IMR-90 (cell line): Measurements from ENCODE around the gene PCP4L1. TPM values are rescaled to one million over a fixed set of nuclear protein-coding genes. Genes with fewer than 3 reads are reported as not detected.

Experiments used
- ATAC-seq: fragments of 200-7000 bp; cut with Tn5 transposase; 2 replicates; pipeline ENCODE4 v1.9.1; 2020; ENCODE audit warnings: low read depth, mild to moderate bottlenecking, moderate library complexity
- BruUV-seq: library from RNA; stranded (reverse); fragments of 400-500 nt; replicated peaks from 2 replicates; lab custom pipeline; 2021; lab: Mats Ljungman, UMichigan
- CTCF ChIA-PET: fragments of 300-600 bp; formaldehyde crosslinking; extraction: SDS; loops from one replicate; lab custom pipeline; 2021; ENCODE audit warnings: antibody characterized with exemption; lab: Yijun Ruan, JAX
- POLR2A ChIA-PET: fragments of 300-600 bp; sonication (Branson Sonifier 250); formaldehyde crosslinking; loops from one replicate; lab custom pipeline; 2022; ENCODE audit warnings: antibody characterized with exemption; ENCODE audit not compliant: unreplicated experiment; lab: Charles Lee
- DNase-seq: peaks from one replicate; pipeline ENCODE4 v3.0.0; 2013
- H2AFZ ChIP-seq: replicated peaks from 2 replicates; pipeline ENCODE3; 2013; ENCODE audit warnings: low read length, mild to moderate bottlenecking; ENCODE audit not compliant: poor library complexity
- H2AK5ac ChIP-seq: 2 replicates; pipeline ENCODE4 v1.6.1; 2013; ENCODE audit warnings: low read depth, low read length, inconsistent platforms
- H2AK9ac ChIP-seq: replicated peaks from 2 replicates; pipeline ENCODE3; 2013; ENCODE audit warnings: mild to moderate bottlenecking, low read depth, low read length, moderate library complexity; ENCODE audit not compliant: poor library complexity
- H2BK120ac ChIP-seq: 2 replicates; pipeline ENCODE4 v1.6.1; 2013; ENCODE audit warnings: low read depth, low read length, inconsistent platforms
- H2BK15ac ChIP-seq: 3 replicates; pipeline ENCODE4 v1.6.1; 2013; ENCODE audit warnings: low read depth, low read length, inconsistent platforms
- H2BK20ac ChIP-seq: 2 replicates; pipeline ENCODE4 v1.6.1; 2013; ENCODE audit warnings: low read depth, mild to moderate bottlenecking, inconsistent platforms, low read length, moderate library complexity
- H2BK5ac ChIP-seq: 2 replicates; pipeline ENCODE4 v1.6.1; 2013; ENCODE audit warnings: mild to moderate bottlenecking, low read depth, low read length, inconsistent platforms; ENCODE audit not compliant: poor library complexity, severe bottlenecking
- H3K14ac ChIP-seq: replicated peaks from 2 replicates; pipeline ENCODE4 v1.6.1; 2013; ENCODE audit warnings: low read depth, low read length, inconsistent platforms
- H3K18ac ChIP-seq: 2 replicates; pipeline ENCODE4 v1.6.1; 2013; ENCODE audit warnings: low read depth, low read length, control low read depth
- H3K23ac ChIP-seq: 2 replicates; pipeline ENCODE4 v1.6.1; 2013; ENCODE audit warnings: low read depth, low read length, inconsistent platforms
- H3K27ac ChIP-seq: 2 replicates; pipeline ENCODE4 v1.5.1; 2013; ENCODE audit warnings: mild to moderate bottlenecking, control low read depth, low read length; ENCODE audit not compliant: insufficient read depth
- H3K27me3 ChIP-seq: 2 replicates; pipeline ENCODE4 v1.6.1; 2013; ENCODE audit warnings: low read length; ENCODE audit not compliant: control insufficient read depth, insufficient read depth
- H3K36me3 ChIP-seq: 2 replicates; pipeline ENCODE4 v1.6.1; 2013; ENCODE audit warnings: low read length, mixed read lengths; ENCODE audit not compliant: control insufficient read depth, insufficient read depth
- H3K4ac ChIP-seq: 2 replicates; pipeline ENCODE4 v1.6.1; 2013; ENCODE audit warnings: low read depth, low read length, inconsistent platforms
- H3K4me1 ChIP-seq: 2 replicates; pipeline ENCODE4 v1.6.1; 2013; ENCODE audit warnings: low read length, mixed read lengths; ENCODE audit not compliant: control insufficient read depth, insufficient read depth
- H3K4me2 ChIP-seq: 2 replicates; pipeline ENCODE4 v1.6.1; 2013; ENCODE audit warnings: low read depth, mild to moderate bottlenecking, control low read depth, low read length, moderate library complexity
- H3K4me3 ChIP-seq: 2 replicates; pipeline ENCODE4 v1.5.1; 2013; ENCODE audit warnings: low read depth, mild to moderate bottlenecking, control low read depth, low read length, moderate library complexity; ENCODE audit not compliant: insufficient read depth
- H3K56ac ChIP-seq: 2 replicates; pipeline ENCODE4 v1.6.1; 2013; ENCODE audit warnings: low read length, inconsistent platforms; ENCODE audit not compliant: insufficient read depth; ENCODE audit errors: extremely low read depth
- H3K79me1 ChIP-seq, 2 experiments: 2 replicates each; pipeline ENCODE4 v1.6.1; 2013; ENCODE audit warnings: low read length in 2 of 2, inconsistent platforms in 1 of 2, low read depth in 1 of 2
- H3K9ac ChIP-seq: 2 replicates; pipeline ENCODE4 v1.6.1; 2013; ENCODE audit warnings: low read depth, low read length, control low read depth
- H3K9me1 ChIP-seq: 2 replicates; pipeline ENCODE4 v1.6.1; 2013; ENCODE audit warnings: low read length, inconsistent platforms; ENCODE audit not compliant: insufficient read depth
- H3K9me3 ChIP-seq: 2 replicates; pipeline ENCODE4 v1.6.1; 2013; ENCODE audit warnings: low read length; ENCODE audit not compliant: control insufficient read depth, insufficient read depth
- H4K20me1 ChIP-seq: 2 replicates; pipeline ENCODE4 v1.6.1; 2013; ENCODE audit warnings: low read length, inconsistent platforms; ENCODE audit not compliant: insufficient read depth
- H4K5ac ChIP-seq: 2 replicates; pipeline ENCODE4 v1.6.1; 2013; ENCODE audit warnings: mild to moderate bottlenecking, low read depth, low read length, control low read depth
- H4K8ac ChIP-seq, 2 experiments: 2 replicates each; pipeline ENCODE4 v1.6.1; 2013; ENCODE audit warnings: low read depth in 2 of 2, low read length in 2 of 2, control low read depth in 1 of 2, inconsistent platforms in 1 of 2
- H4K91ac ChIP-seq: 2 replicates; pipeline ENCODE4 v1.6.1; 2013; ENCODE audit warnings: low read depth, low read length, inconsistent platforms; ENCODE audit not compliant: insufficient read depth
- BHLHE40 ChIP-seq: fragments of 150-350 bp; IDR thresholded peaks from 2 replicates; pipeline ENCODE4 v1.6.1; 2016; ENCODE audit warnings: mild to moderate bottlenecking, low read depth, low read length
- CEBPB ChIP-seq: IDR thresholded peaks from 2 replicates; pipeline ENCODE4 v1.6.1; 2012; ENCODE audit warnings: low read depth, low read length, improper control_type of control experiment
- CHD1 ChIP-seq: IDR thresholded peaks from 2 replicates; pipeline ENCODE4 v1.6.1; 2012; ENCODE audit warnings: low read depth, low read length, improper control_type of control experiment
- CTCF ChIP-seq: conservative IDR thresholded peaks from 2 replicates; pipeline ENCODE4 v1.5.1; 2012; ENCODE audit warnings: mild to moderate bottlenecking, low read depth, low read length, improper control_type of control experiment
- FOS ChIP-seq: fragments of 150-350 bp; IDR thresholded peaks from 2 replicates; pipeline ENCODE4 v1.6.1; 2016; ENCODE audit warnings: low read depth, low read length
- MAFK ChIP-seq: IDR thresholded peaks from 2 replicates; pipeline ENCODE4 v1.6.1; 2012; ENCODE audit warnings: low read depth, low read length, improper control_type of control experiment
- NFE2L2 ChIP-seq: fragments of 150-350 bp; IDR thresholded peaks from 2 replicates; pipeline ENCODE4 v1.6.1; 2016; ENCODE audit warnings: low read depth, mild to moderate bottlenecking, low read length
- POLR2A ChIP-seq: IDR thresholded peaks from 2 replicates; pipeline ENCODE4 v1.6.1; 2012; ENCODE audit warnings: mild to moderate bottlenecking, low read depth, low read length
- RAD21 ChIP-seq: IDR thresholded peaks from 2 replicates; pipeline ENCODE4 v1.6.1; 2012; ENCODE audit warnings: low read length, improper control_type of control experiment
- RCOR1 ChIP-seq: IDR thresholded peaks from 2 replicates; pipeline ENCODE4 v1.6.1; 2012; ENCODE audit warnings: mild to moderate bottlenecking, low read length, improper control_type of control experiment; ENCODE audit not compliant: insufficient replicate concordance
- RFX5 ChIP-seq: IDR thresholded peaks from 2 replicates; pipeline ENCODE4 v1.8.0; 2012; ENCODE audit warnings: low read depth, mild to moderate bottlenecking, low read length, moderate library complexity
- SMC3 ChIP-seq: fragments of 150-350 bp; IDR thresholded peaks from 2 replicates; pipeline ENCODE4 v1.6.1; 2016; ENCODE audit warnings: low read depth, mild to moderate bottlenecking, antibody characterized with exemption, low read length, moderate library complexity
- WGBS, 2 experiments: methylation state at CpG; one replicate each; pipeline versions ENCODE4 v1.1.5 to v1.1.7; 2013; ENCODE audit warnings: missing lambda C conversion rate in 2 of 2; ENCODE audit not compliant: insufficient read length in 1 of 2; ENCODE audit errors: extremely low coverage in 2 of 2; 5-methylcytosine and 5-hydroxymethylcytosine counted together
- dilution Hi-C: fragments of 300-500 bp; cut with HindIII; formaldehyde crosslinking; loops from one replicate; pipeline ENCODE4 v1.14.3; 2018; ENCODE audit warnings: low sequenced_read_pairs; ENCODE audit not compliant: unreplicated experiment
- in situ Hi-C: fragments of 300-500 bp; cut with MboI; formaldehyde crosslinking; loops from 3 replicates; pipeline ENCODE4 v1.14.3; 2019; ENCODE audit warnings: low sequenced_read_pairs, inconsistent platforms, mixed read lengths
- intact Hi-C: fragments of 100-400 bp; cut with micrococcal nuclease; formaldehyde crosslinking; loops from 2 replicates; pipeline ENCODE4 v1.10.0; 2022
- polyA plus RNA-seq, 3 experiments: library from polyadenylated mRNA; depleted of rRNA; stranded (reverse); fragments of >200 nt; gene quantifications; 2 replicates each; pipeline ENCODE4 v1.2.3, GENCODE V29; 2012; ENCODE audit warnings: low replicate concordance in 1 of 3
- total RNA-seq: library from RNA; depleted of rRNA; stranded (reverse); fragments of >200 nt; gene quantifications from 2 replicates; pipeline ENCODE4 v1.2.3, GENCODE V29; 2012

The PCP4L1 gene
- total and polyA plus RNA-seq, 2 of the 4 experiments (the other 2 are of a cell fraction) = not detected

- Histone ChIP-seq H4K91ac (no peak overlapping the region), H2BK120ac (no peak overlapping the region), H3K56ac (no peak overlapping the region), H2AK9ac (no peak overlapping the region), H3K79me1 (no peaks in the 10 kb centered on the region), H3K4me1 (no peaks in the 10 kb centered on the region), H4K8ac (no peak overlapping the region), H3K23ac (no peak overlapping the region), H3K4ac (no peak overlapping the region), H3K9me1 (no peaks in the 10 kb centered on the region), H2BK5ac (no peak overlapping the region), H2BK15ac (no peak overlapping the region), H3K27me3 (no peaks in the 10 kb centered on the region), H4K20me1 (no peaks in the 10 kb centered on the region), H3K9ac (no peak overlapping the region), H3K36me3 (no peaks in the 10 kb centered on the region), H3K4me2 (no peak overlapping the region), H3K27ac (no peak overlapping the region), H2AFZ (no peak overlapping the region), H2BK20ac (no peak overlapping the region), H3K4me3 (no peak overlapping the region), H2AK5ac (no peak overlapping the region), H3K9me3 (no peaks in the 10 kb centered on the region), H3K18ac (no peak overlapping the region), H4K5ac (no peak overlapping the region), H3K14ac (no peak overlapping the region)
- 79% methylated on average over 5 of the region's 6 CpGs; no CpG with 5 or more reads in 1 of the 2 experiments for WGBS, 2 experiments
- intact Hi-C loops (no loop called here), dilution Hi-C loops (no loop called here), in situ Hi-C loops (no loop called here)
- DNase-seq = no peak
- no TSS peak for BruUV-seq
- CTCF ChIA-PET = no interaction called here
- POLR2A ChIA-PET = no interaction called here
- ATAC-seq = no peak
- TF ChIP-seq POLR2A (no peak), MAFK (no peak), CTCF (no peak), CHD1 (no peak), FOS (no peak), NFE2L2 (no peak), BHLHE40 (no peak), SMC3 (no peak), CEBPB (no peak), RCOR1 (no peak), RAD21 (no peak), RFX5 (no peak)
Observed at GRCh38 chr1:161298116-161298515, 39.6 kb downstream of the PCP4L1 start.
